SKM-1 (cell line): ENCODE data around the gene TSSC4.
A peak's percentile ranks its signal among the peaks of the same experiment; 100 is the strongest.

Experiments used
- DNase-seq: peaks from one replicate; lab custom pipeline; 2025; ENCODE audit not compliant: unreplicated experiment; lab: John Stamatoyannopoulos, UW

The TSSC4 gene

DNA sequence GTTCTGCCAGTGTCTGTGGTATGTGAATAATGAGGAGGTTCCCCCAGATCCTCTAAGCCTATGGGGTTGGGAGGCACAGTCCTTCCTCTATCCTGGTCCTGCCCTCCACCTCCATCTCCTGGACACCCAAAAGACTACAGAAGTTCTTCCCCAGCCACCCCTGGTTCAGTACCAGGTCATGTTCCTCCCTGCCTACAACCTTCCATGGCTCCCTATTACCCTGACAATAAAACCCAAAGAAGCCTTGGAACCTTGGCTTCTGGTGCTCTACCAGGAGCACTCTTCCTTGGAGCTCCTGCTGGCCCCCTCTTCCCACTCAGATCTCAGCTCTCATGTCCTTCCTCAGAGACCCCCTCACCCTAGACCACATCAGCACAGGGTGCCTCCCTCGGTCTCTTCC is 30.8 kb downstream of the TSSC4 start:
- no peak for DNase-seq

GRCh38 chr11:2432171-2432621 is 31.6 kb downstream of the TSSC4 start:
- no peak for DNase-seq

DNA sequence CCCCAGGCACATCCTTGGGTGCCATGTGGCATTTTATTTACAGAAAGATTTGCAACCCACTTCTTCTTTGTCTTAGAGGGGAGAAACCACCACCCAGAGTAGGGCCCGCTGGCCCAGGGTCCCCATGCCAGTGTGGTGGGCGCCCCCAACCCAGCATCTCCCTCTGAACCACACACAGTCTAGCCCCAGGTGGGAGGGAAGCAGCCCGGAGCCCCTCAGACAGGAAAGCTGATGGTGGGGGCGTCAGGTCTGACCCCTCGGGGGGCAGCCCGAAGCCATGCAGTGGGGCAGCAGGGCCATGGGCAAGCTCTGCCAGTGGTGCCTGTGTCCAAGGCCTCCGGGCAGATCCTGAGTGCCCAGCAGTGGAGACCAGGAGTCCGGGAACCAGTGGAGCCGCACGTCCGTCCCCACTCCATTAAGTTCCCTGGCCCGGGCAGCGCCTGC is 32.1 kb downstream of the TSSC4 start:
- DNase-seq: no peak

DNA sequence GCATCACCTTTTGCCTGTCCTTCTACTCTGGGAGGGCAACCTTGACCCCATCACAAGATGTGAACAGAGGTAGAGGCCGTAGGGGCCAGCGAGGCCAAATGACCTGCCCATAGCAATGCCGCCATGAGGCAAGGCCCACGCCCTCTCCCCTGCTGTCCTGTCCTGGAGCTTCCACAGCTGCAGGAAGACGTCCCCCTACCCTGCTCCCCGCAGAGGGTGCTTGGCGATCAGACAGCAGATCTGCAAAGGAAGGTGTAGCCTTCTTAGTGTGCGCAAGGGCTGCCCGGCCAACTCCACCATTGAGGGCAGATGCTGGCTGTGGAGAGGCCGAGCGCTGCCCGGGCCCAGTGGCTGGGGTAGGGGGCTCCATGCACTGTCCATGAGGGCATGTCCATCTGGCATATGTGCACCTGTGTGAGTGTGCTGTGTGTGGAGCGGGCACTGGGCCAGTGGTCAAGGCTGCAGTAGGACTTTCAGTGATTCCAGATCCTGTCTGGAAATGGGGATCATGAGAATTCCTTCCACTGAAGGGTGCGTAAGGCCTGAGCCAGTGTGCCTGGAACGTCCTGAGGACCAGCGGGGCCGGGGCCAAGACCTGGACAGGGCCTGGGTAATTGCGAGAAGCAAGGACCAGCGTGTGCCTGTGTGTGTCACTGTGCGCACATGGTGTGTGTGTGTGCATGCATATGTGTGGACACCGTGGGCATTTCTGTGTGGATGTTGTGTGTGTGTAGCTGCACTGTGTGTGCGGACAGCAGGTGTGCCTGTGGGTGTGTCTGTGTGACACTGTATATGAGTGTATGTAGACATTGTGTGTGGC is 32.8 kb downstream of the TSSC4 start:
- DNase-seq: no peak

GRCh38 chr11:2434008-2434407 is 33.5 kb downstream of the TSSC4 start:
- no peak for DNase-seq

DNA sequence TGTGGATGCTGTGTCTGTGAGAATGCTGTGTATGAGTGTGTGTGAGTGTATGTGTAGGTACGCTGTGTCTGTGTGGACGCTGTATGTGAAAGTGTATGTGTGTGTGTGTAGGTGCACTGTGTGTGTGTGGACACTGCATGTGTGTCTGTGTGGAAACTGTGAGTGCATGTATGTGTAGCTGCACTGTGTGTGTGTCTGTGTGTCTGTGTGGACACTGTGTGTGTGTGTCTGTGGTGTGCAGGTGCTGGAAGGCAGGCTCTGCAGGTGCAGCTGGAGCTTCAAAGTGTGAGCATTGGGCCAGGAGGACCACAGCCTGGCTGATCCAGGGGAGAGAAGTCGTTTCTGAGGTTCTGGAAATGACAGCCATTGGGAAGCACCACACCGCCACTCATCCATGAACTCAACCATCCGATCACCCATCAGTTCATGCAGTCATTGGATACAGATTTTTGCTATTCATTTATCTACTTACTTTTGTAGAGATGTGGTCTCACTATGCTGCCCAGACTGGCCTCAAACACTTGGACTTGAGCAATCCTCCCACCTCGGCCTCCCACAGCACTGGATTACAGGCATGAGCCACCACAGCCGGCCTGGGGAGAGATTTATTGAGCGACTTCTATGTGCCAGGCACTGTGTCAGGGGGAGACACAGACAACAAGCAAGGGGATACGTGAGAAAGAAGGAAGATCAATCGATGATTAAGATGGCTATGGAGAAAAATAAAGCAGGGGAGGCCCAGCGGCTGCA is 34.1 kb downstream of the TSSC4 start:
- no peak for DNase-seq

- DNase-seq: no peak
These were observed 34.9 kb downstream of the TSSC4 start for GRCh38 chr11:2435288-2436012.

DNA sequence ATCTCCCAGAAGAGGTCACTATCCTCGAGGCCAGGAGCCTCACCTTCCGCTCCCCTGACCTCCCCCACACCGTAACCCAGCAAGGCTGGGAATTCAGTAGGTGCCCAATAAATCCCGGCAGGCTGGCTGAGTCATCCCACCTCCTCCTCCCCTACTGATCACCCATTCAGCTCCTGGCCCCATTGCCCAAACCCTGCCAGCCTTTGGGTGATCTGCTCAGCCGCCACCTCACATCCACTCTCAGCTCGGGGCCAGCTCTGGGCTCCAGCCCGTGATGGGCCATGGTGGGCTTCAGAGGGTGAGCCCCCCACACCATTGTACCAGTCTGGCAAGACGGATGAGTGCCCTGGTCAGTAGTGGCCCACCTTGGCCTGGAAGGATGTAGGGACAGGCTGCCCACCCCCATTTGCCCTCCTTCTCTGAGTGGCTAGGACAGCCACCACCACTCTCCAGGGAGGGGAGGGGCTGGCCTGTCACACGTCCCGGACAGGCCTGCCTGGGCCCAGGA is 35.5 kb downstream of the TSSC4 start:
- DNase-seq: no peak

DNA sequence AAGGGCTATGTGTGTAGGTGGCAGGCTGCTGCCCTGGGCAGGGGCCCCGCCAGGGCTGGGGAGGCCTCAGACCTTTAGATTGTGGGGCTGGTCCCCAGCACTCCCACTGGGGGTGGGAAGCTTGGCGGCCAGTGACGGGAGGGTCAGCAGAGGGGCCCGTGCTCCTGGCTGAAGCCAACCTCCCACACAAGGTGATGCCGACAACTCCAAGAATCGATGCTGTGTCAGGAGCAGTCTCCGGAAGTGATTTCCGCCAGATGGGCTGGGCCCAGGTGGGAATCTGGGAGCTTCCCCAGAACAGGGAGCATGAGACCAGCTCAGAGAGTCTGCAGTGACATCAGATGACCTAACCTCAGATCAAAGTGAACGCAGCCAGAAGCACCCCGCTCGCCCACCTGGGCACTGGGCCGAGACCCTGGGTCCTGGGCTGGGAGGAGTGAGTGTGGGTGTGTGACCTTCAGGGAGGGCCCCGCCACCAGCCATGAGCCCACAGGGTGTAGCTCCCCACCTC is 36.0 kb downstream of the TSSC4 start:
- no peak for DNase-seq

- no peak for DNase-seq
These were observed 37.0 kb downstream of the TSSC4 start for GRCh38 chr11:2437516-2437915.

DNA sequence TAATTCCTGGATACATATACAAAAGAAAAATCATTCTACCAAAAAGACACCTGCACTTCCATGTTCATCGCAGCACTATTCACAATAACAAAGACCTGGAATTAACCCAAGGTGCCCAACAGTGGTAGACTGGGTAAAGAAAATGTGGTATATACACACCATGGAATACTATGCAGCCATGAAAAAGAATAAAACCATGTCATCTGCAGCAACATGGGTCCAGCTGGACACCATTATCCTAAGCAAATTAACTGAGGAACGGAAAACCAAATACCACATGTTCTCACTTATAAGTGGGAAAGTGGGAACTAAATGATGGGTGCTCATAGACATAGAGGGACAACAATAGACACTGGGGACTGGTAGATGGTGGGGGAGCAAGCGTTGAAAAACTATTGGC is 39.3 kb downstream of the TSSC4 start:
- no peak for DNase-seq

GRCh38 chr11:2440646-2441045 is 40.1 kb downstream of the TSSC4 start:
- peak; percentile 85 for DNase-seq

GRCh38 chr11:2441171-2441570 is 40.6 kb downstream of the TSSC4 start:
- DNase-seq: no peak

DNA sequence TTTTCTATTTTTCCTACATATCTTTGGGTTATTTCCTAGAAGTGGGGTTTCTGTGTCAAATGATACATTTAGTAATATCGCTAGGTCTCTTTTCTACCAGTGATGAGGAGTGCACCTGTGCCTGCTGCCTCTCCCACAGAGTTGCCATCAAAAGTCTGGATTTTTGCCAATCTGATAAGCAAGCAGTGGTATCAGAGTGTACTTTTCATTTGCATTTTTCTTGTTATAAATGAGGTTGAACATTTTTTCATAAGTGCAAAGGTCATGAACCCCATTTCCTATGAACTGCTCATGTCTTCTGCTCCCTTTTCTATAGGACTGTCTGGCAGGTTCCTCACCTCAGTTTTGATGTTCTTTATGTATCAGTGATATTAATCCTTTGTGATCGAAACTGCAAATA is 42.0 kb downstream of the TSSC4 start:
- no peak for DNase-seq

- no peak for DNase-seq
These were observed 42.9 kb downstream of the TSSC4 start for GRCh38 chr11:2443406-2443805.

- DNase-seq: no peak
These were observed 43.6 kb downstream of the TSSC4 start, which contains the start of gene TRPM5 for GRCh38 chr11:2443881-2444820. TSS of gene TRPM5 (minus strand) at chr11:2444514. CDS start at chr11:2423036, 21,478 bp downstream.

DNA sequence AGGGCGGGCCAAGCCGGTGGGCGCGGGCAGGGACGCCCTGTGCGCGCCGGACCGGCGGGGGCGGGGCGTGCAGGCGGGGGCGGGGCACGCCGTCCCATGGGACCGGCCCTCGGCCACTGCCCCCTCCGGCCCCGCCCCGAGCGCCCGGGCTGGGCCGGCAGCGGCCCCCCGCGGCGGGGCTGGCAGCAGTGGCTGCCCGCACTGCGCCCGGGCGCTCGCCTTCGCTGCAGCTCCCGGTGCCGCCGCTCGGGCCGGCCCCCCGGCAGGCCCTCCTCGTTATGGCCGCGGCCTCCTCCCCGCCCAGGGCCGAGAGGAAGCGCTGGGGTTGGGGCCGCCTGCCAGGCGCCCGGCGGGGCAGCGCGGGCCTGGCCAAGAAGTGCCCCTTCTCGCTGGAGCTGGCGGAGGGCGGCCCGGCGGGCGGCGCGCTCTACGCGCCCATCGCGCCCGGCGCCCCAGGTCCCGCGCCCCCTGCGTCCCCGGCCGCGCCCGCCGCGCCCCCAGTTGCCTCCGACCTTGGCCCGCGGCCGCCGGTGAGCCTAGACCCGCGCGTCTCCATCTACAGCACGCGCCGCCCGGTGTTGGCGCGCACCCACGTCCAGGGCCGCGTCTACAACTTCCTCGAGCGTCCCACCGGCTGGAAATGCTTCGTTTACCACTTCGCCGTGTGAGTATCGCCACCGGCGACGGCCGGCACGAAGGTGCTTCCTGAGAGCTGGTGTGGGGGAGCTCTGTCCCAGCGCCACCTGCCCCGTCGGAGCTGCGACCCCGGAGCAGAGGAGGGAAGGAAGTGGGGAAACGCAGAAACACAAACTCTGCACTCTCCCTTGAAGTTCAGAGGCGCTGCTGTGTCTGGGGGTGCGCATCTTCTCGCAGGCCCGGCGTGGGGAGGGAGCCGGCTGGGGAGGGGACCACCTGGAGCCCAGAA is 44.5 kb downstream of the TSSC4 start, which contains the start of gene KCNQ1:
KCNQ1 (plus strand) TSS at position 188 of the 925 bp plus-strand sequence; CDS start at position 279, 91 bp downstream.
- peak; percentile 52 for DNase-seq

- no peak for DNase-seq
These were observed 45.4 kb downstream of the TSSC4 start for GRCh38 chr11:2445746-2446551.
